Measurements from ENCODE around the gene CEMIP. TPM values are rescaled to one million over a fixed set of nuclear protein-coding genes. Genes with fewer than 3 reads are reported as not detected.

CEMIP gene
- total and polyA plus RNA-seq, 2 of the 8 experiments (the other 6 are each of a cell fraction or from before 2014, with no cell fraction given), result 0.11 to 0.60 TPM

DNA sequence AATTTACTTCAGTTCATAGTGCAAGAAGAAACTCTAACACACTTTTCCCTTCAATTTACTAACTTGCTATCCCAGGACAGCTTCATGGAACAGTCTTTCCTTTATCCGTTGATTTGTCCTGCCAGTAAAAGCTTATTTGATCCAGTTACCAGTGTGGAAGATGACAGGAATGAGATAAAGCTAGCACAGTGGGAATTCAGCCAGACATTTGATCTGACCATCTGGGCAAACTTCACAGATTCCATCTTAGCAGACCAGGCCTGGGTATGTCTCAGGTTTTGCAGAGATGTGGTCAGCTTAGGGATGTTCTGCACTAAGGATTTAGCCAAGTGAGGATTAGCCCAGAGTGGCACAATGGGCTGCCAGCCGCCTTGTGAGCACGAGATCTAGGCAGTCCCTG is 19.7 kb downstream of the CEMIP start:
- Histone ChIP-seq H3K23ac (ENCODE audit: insufficient read length) (no peak overlapping the region), H2BK5ac (ENCODE audit: low read depth, low read length) (no peak overlapping the region), H2BK20ac (ENCODE audit: low read length) (no peak overlapping the region), H2AK5ac (ENCODE audit: low read depth, low read length) (no peak overlapping the region), H3K4me1 (replicated peaks in 1 of 4; ENCODE audit: control insufficient read depth in 3 of 4, insufficient read depth in 4 of 4, low read length in 3 of 4) (no peaks in the 10 kb centered on the region), H3K23me2 (ENCODE audit: low read depth, low read length) (no peaks in the 10 kb centered on the region; the same call in 1 of the 2 replicates), H3K18ac (ENCODE audit: extremely low read depth, low read length) (no peak overlapping the region), H3K4me3 (ENCODE audit: extremely low read depth in 1 of 4, insufficient read depth in 2 of 4, low read depth in 3 of 4, low read length in 4 of 4) (no peak overlapping the region), H3K4ac (replicated peaks; ENCODE audit: insufficient read length, low read depth, low read length) (no peak overlapping the region), H3K79me2 (ENCODE audit: control insufficient read depth in 1 of 2, insufficient read depth in 2 of 2, low read length in 2 of 2) (no peaks in the 10 kb centered on the region), H2BK12ac (ENCODE audit: low read depth, low read length) (no peak overlapping the region), H3K36me3 (ENCODE audit: control insufficient read depth in 2 of 4, insufficient read depth in 4 of 4, low read length in 3 of 4) (no peaks in the 10 kb centered on the region), H3K4me2 (ENCODE audit: insufficient read depth in 1 of 2, low read depth in 2 of 2, low read length in 2 of 2) (no peak overlapping the region), H3K56ac (replicated peaks; ENCODE audit: insufficient read length, low read depth, low read length) (no peak overlapping the region), H3K9ac (replicated peaks in 1 of 4; ENCODE audit: extremely low read depth in 1 of 4, low read depth in 3 of 4, low read length in 3 of 4) (no peak overlapping the region), H2BK15ac (ENCODE audit: low read length) (no peak overlapping the region), H3K79me1 (ENCODE audit: low read depth, low read length) (no peaks in the 10 kb centered on the region), H4K8ac (ENCODE audit: extremely low read depth, insufficient read depth, low read length) (no peak overlapping the region), H3K9me3 (ENCODE audit: insufficient read depth in 2 of 2, low read depth in 1 of 2, low read length in 1 of 2) (no peaks in the 10 kb centered on the region), H2AFZ (ENCODE audit: low read length) (no peak overlapping the region), H4K5ac (ENCODE audit: insufficient read length, low read depth, low read length) (no peak overlapping the region), H2BK120ac (replicated peaks; ENCODE audit: low read depth, low read length) (no peak overlapping the region), H4K20me1 (replicated peaks in 1 of 2; ENCODE audit: control insufficient read depth in 1 of 2, insufficient read depth in 2 of 2, low read length in 2 of 2) (no peaks in the 10 kb centered on the region), H4K91ac (replicated peaks; ENCODE audit: insufficient read length, low read length) (no peak overlapping the region), H3K14ac (ENCODE audit: insufficient read length) (no peak overlapping the region), H3K27ac (ENCODE audit: low read depth, low read length) (no peak overlapping the region), H3K27me3 (replicated peaks in 1 of 4; ENCODE audit: control insufficient read depth in 3 of 4, extremely low read depth in 1 of 4, insufficient read depth in 3 of 4, low read length in 3 of 4) (no peaks in the 10 kb centered on the region)
- ChIA-PET POLR2A (ENCODE audit: partially characterized antibody) (interaction anchor here (0.8 kb wide), 1 partner anchor 11 kb away, joined by 3 read pairs; no protein-coding TSS in a partner anchor), CTCF (ENCODE audit: partially characterized antibody) (interaction anchor here (1.0 to 7.0 kb wide), 5 partner anchors 12 to 45 kb away, joined by 3 to 31 read pairs (median 3); no protein-coding TSS in a partner anchor)
- no peak for FAIRE-seq
- DNase-seq (ENCODE audit: low read depth in 1 of 2, low spot score in 2 of 2), result no peak
- WGBS, 2 experiments (ENCODE audit: extremely low coverage in 1 of 2, insufficient coverage in 1 of 2, insufficient read length in 1 of 2, insufficient replicate concordance in 2 of 2, low coverage in 1 of 2, low lambda C conversion rate in 2 of 2, missing lambda C conversion rate in 1 of 2), result 95% methylated on average over 3 of the region's 3 CpGs; no CpG with 5 or more reads in 1 of the 2 experiments
- no peak for TF ChIP-seq SAP30 (IDR thresholded peaks at IDR 0.05; ENCODE audit: insufficient read depth, insufficient replicate concordance, low read length)
- TF ChIP-seq, protein P1, sequence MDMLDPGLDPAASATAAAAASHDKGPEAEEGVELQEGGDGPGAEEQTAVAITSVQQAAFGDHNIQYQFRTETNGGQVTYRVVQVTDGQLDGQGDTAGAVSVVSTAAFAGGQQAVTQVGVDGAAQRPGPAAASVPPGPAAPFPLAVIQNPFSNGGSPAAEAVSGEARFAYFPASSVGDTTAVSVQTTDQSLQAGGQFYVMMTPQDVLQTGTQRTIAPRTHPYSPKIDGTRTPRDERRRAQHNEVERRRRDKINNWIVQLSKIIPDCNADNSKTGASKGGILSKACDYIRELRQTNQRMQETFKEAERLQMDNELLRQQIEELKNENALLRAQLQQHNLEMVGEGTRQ (IDR thresholded peaks at IDR 0.05; ENCODE audit: low read length), result no peak
- no peak for TF ChIP-seq MAFK (IDR thresholded peaks at IDR 0.05; ENCODE audit: low read depth, low read length)
- no peak for TF ChIP-seq TBP (IDR thresholded peaks at IDR 0.05; ENCODE audit: low read depth, low read length)
- no peak for TF ChIP-seq SP4 (IDR thresholded peaks at IDR 0.05; ENCODE audit: low read length)
